GM12878 (cell line): ENCODE measurements around the gene LRRC52. TPM values are rescaled to one million over a fixed set of nuclear protein-coding genes. Genes with fewer than 3 reads are reported as not detected.

Source experiments
- ATAC-seq: fragments of 200-7000 bp; cut with Tn5 transposase; 3 replicates; pipeline ENCODE4 v1.9.1; 2020; ENCODE audit warnings: mild to moderate bottlenecking, moderate library complexity
- BruUV-seq: library from RNA; stranded (reverse); fragments of 400-500 nt; replicated peaks from 2 replicates; lab custom pipeline; 2021; lab: Mats Ljungman, UMichigan
- CTCF ChIA-PET: fragments of 300-600 bp; sonication (Branson Sonifier 250); formaldehyde crosslinking; extraction: SDS; loops from one replicate; lab custom pipeline; 2021; ENCODE audit warnings: inconsistent platforms; lab: Yijun Ruan, JAX
- POLR2A ChIA-PET: fragments of 350-600 bp; formaldehyde crosslinking; extraction: SDS; loops from one replicate; lab custom pipeline; 2021; ENCODE audit warnings: inconsistent platforms; lab: Charles Lee
- RAD21 ChIA-PET: fragments of 300-600 bp; sonication (Branson Sonifier 250); formaldehyde crosslinking; loops from one replicate; lab custom pipeline; 2023; ENCODE audit warnings: antibody characterized with exemption; ENCODE audit not compliant: unreplicated experiment; lab: Charles Lee
- SMC1A ChIA-PET: fragments of 300-600 bp; sonication (Branson Sonifier 250); formaldehyde crosslinking; loops from one replicate; lab custom pipeline; 2023; ENCODE audit not compliant: unreplicated experiment, uncharacterized antibody; lab: Charles Lee
- DNase-seq: peaks from one replicate; pipeline ENCODE4 v3.0.0-alpha.2; 2011; ENCODE audit warnings: low read depth, low spot score
- FAIRE-seq: peaks from 3 replicates; lab custom pipeline; 2011; peaks lifted over from hg19 to GRCh38; lab: Jason Lieb, UNC
- H2AFZ ChIP-seq: 2 replicates; pipeline ENCODE4 v1.6.0; 2011; ENCODE audit warnings: low read depth, low read length, control low read depth; ENCODE audit not compliant: control insufficient read depth
- H3K27ac ChIP-seq: 2 replicates; pipeline ENCODE4 v1.5.1; 2011; ENCODE audit warnings: control low read depth; ENCODE audit not compliant: control insufficient read depth, insufficient read depth
- H3K27me3 ChIP-seq, 2 experiments: replicated peaks in 1 of 2; 2 replicates each; pipeline versions ENCODE4 v1.6.0 to v1.6.1; 2011; ENCODE audit warnings: low read length in 1 of 2; ENCODE audit not compliant: control insufficient read depth in 2 of 2, insufficient read depth in 2 of 2
- H3K36me3 ChIP-seq, 2 experiments: 2 replicates each; pipeline ENCODE4 v1.5.1; 2011; ENCODE audit warnings: low read length in 1 of 2; ENCODE audit not compliant: control insufficient read depth in 2 of 2, insufficient read depth in 2 of 2
- H3K4me1 ChIP-seq: 2 replicates; pipeline ENCODE4 v1.6.1; 2011; ENCODE audit warnings: mild to moderate bottlenecking, low read length, moderate library complexity, mixed read lengths; ENCODE audit not compliant: control insufficient read depth, insufficient read depth
- H3K4me2 ChIP-seq: 2 replicates; pipeline ENCODE4 v1.6.0; 2011; ENCODE audit warnings: control low read depth; ENCODE audit not compliant: control insufficient read depth, insufficient read depth
- H3K4me3 ChIP-seq: fragments of 200-600 bp; sonication (generic); 2 replicates; pipeline ENCODE4 v1.5.1; 2016
- H3K79me2 ChIP-seq: 2 replicates; pipeline ENCODE4 v1.6.0; 2011; ENCODE audit warnings: low read length; ENCODE audit not compliant: control insufficient read depth, insufficient read depth
- H3K9ac ChIP-seq: 2 replicates; pipeline ENCODE4 v1.8.0; 2011; ENCODE audit warnings: low read length, control low read depth, mixed read lengths; ENCODE audit not compliant: control insufficient read depth, insufficient read depth
- H3K9me3 ChIP-seq: replicated peaks from 3 replicates; pipeline ENCODE4 v1.5.1; 2011; ENCODE audit warnings: mild to moderate bottlenecking, low read length; ENCODE audit not compliant: control insufficient read depth, insufficient read depth
- H4K20me1 ChIP-seq: 2 replicates; pipeline ENCODE4 v1.6.0; 2011; ENCODE audit not compliant: control insufficient read depth, insufficient read depth
- BACH1 ChIP-seq: fragments of 450-650 bp; IDR thresholded peaks from 2 replicates; pipeline ENCODE4 v1.6.1; 2017; ENCODE audit warnings: mild to moderate bottlenecking, borderline replicate concordance
- BRCA1 ChIP-seq: IDR thresholded peaks from 2 replicates; pipeline ENCODE4 v1.6.1; 2011; ENCODE audit warnings: low read depth, low read length, improper control_type of control experiment
- CBFB ChIP-seq: IDR thresholded peaks from 2 replicates; pipeline ENCODE4 v1.6.1; 2016; ENCODE audit warnings: antibody characterized with exemption, low read depth
- DPF2 ChIP-seq: fragments of 450-650 bp; IDR thresholded peaks from 2 replicates; pipeline ENCODE4 v1.6.1; 2017; ENCODE audit warnings: mild to moderate bottlenecking
- ESRRA ChIP-seq: IDR thresholded peaks from 2 replicates; pipeline ENCODE4 v1.6.1; 2012; ENCODE audit warnings: mild to moderate bottlenecking, low read length, improper control_type of control experiment
- IKZF1 ChIP-seq: fragments of 450-650 bp; conservative IDR thresholded peaks from 2 replicates; pipeline ENCODE4 v1.6.1; 2017; ENCODE audit warnings: antibody characterized with exemption, mild to moderate bottlenecking
- NBN ChIP-seq: fragments of 450-650 bp; IDR thresholded peaks from 2 replicates; pipeline ENCODE4 v1.6.1; 2016
- NFIC ChIP-seq: IDR thresholded peaks from 2 replicates; pipeline ENCODE4 v1.6.1; 2012; ENCODE audit warnings: low read depth, mild to moderate bottlenecking, inconsistent platforms, low read length, moderate library complexity
- POLR2AphosphoS5 ChIP-seq: IDR thresholded peaks from 2 replicates; pipeline ENCODE4 v1.6.1; 2011; ENCODE audit warnings: mild to moderate bottlenecking, low read length, inconsistent platforms
- SMARCA5 ChIP-seq: fragments of 450-650 bp; IDR thresholded peaks from 2 replicates; pipeline ENCODE4 v1.6.1; 2017; ENCODE audit warnings: mild to moderate bottlenecking
- SUPT20H ChIP-seq: IDR thresholded peaks from 2 replicates; pipeline ENCODE4 v1.6.1; 2011; ENCODE audit warnings: low read depth, mild to moderate bottlenecking, low read length, moderate library complexity, borderline replicate concordance; ENCODE audit not compliant: control insufficient read depth
- YBX1 ChIP-seq: fragments of 450-650 bp; IDR thresholded peaks from 2 replicates; pipeline ENCODE4 v1.6.1; 2016; ENCODE audit warnings: antibody characterized with exemption
- ZBTB33 ChIP-seq: fragments of 450-650 bp; IDR thresholded peaks from 2 replicates; pipeline ENCODE4 v1.6.1; 2017; ENCODE audit warnings: mild to moderate bottlenecking
- WGBS: methylation state at CpG from one replicate; pipeline ENCODE4 v1.1.6; 2016; ENCODE audit warnings: low lambda C conversion rate; ENCODE audit not compliant: insufficient replicate concordance, insufficient coverage; ENCODE audit errors: missing lambda C conversion rate; 5-methylcytosine and 5-hydroxymethylcytosine counted together
- in situ Hi-C: fragments of 300-500 bp; cut with MboI; formaldehyde crosslinking; loops from 9 replicates; pipeline ENCODE4 v1.14.3; 2018; ENCODE audit warnings: mixed read lengths
- intact Hi-C: fragments of 100-400 bp; cut with micrococcal nuclease; formaldehyde crosslinking; loops from one replicate; pipeline ENCODE4 v1.14.2; 2022; ENCODE audit not compliant: unreplicated experiment
- polyA plus RNA-seq, 11 experiments: library from polyadenylated mRNA; depleted of rRNA in 4 of 11; unstranded in 6 of 11; stranded (reverse) in 5 of 11; fragments of >200 nt; fragmentation: Nextera tagmentation in 4 of 11; fragmentation: Illumina TruSeq in 1 of 11; extraction: Ambion mirVana in 4 of 11; extraction: Trizol in 1 of 11; gene quantifications; 1 replicate in 1 of 11; 2 replicates in 10 of 11; pipeline versions ENCODE4 v1.2.1 to v1.2.3, GENCODE V29; 2011 to 2016; ENCODE audit warnings: inconsistent platforms in 2 of 11, missing spikeins in 2 of 11, low read depth in 1 of 11
- total RNA-seq, 4 experiments: library from RNA; depleted of rRNA in 3 of 4; stranded (reverse); fragments of >200 nt in 3 of 4; fragmentation: Illumina TruSeq in 1 of 4; extraction: Trizol in 1 of 4; gene quantifications; 2 replicates each; pipeline versions ENCODE4 v1.2.1 to v1.2.3, GENCODE V29; 2013 to 2021

Gene LRRC52
- total and polyA plus RNA-seq, 10 of the 15 experiments (the other 5 are each of a cell fraction or from before 2014, with no cell fraction given) = not detected

GRCh38 chr1:165549973-165550372 lies 6.2 kb downstream of the LRRC52 start:
- Histone ChIP-seq H3K4me1 (no peaks in the 10 kb centered on the region), H3K79me2 (no peaks in the 10 kb centered on the region), H4K20me1 (no peaks in the 10 kb centered on the region), H2AFZ (no peak overlapping the region), H3K27ac (no peak overlapping the region), H3K4me3 (no peak overlapping the region), H3K27me3 (no peaks in the 10 kb centered on the region; a peak in 2 of 4 replicates), H3K4me2 (no peak overlapping the region), H3K36me3 (no peaks in the 10 kb centered on the region), H3K9me3 (no peaks in the 10 kb centered on the region), H3K9ac (no peak overlapping the region)
- no peak for ATAC-seq
- ChIA-PET SMC1A (no interaction called here), RAD21 (no interaction called here), CTCF (no interaction called here), POLR2A (no interaction called here)
- intact Hi-C loops = no loop called here
- DNase-seq = no peak
- in situ Hi-C loops = no loop called here
- FAIRE-seq = no peak
- TF ChIP-seq YBX1 (no peak), NBN (no peak), POLR2AphosphoS5 (no peak), DPF2 (no peak), IKZF1 (no peak), BACH1 (no peak), NFIC (no peak), SUPT20H (no peak), BRCA1 (no peak), CBFB (no peak), SMARCA5 (no peak), ESRRA (no peak), ZBTB33 (no peak)
- WGBS = 51% methylated on average over 2 of the region's 2 CpGs
- no TSS peak for BruUV-seq
